ENCODE measurements around the gene TRIM34. TPM values are rescaled to one million over a fixed set of nuclear protein-coding genes. Genes with fewer than 3 reads are reported as not detected.

Gene TRIM34
- total RNA-seq, 4 donors from 2014 or later = 7.0 to 11.1 (median 7.6) TPM

DNA sequence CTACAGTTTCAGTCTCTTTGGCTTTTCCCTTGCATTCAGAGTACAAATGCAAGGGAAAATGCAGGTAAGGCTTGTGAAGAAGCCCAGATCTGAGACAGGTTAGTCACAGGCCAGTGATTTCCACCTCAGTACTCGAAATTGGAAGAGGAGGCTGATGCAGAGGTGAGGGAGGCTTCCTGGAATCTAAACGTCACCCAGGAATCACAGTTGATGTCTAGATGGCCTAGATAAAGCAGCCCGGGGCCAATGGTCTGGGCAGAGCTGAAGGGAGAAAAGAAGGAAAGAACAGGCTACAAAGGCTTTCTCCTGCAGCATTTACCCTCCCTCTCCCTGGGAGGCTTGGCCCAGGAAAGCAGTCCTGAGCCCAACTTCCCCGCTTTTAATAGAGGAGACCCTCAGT, 19.9 kb upstream of the TRIM34 start:
- Histone ChIP-seq H3K9me3 (no peaks in the 10 kb centered on the region), H3K27ac (no peak overlapping the region), H3K4me1 (peaks cover 0 to 9% of the 10 kb centered on the region in 2 donors), H3K27me3 (no peaks in the 10 kb centered on the region), H3K36me3 (no peaks in the 10 kb centered on the region), H3K4me3 (replicated peaks in 1 of 3) (no peak overlapping the region)
- intact Hi-C loops (cut with DNase I) = no loop called here
- no peak for DNase-seq
- TF ChIP-seq, protein P1, sequence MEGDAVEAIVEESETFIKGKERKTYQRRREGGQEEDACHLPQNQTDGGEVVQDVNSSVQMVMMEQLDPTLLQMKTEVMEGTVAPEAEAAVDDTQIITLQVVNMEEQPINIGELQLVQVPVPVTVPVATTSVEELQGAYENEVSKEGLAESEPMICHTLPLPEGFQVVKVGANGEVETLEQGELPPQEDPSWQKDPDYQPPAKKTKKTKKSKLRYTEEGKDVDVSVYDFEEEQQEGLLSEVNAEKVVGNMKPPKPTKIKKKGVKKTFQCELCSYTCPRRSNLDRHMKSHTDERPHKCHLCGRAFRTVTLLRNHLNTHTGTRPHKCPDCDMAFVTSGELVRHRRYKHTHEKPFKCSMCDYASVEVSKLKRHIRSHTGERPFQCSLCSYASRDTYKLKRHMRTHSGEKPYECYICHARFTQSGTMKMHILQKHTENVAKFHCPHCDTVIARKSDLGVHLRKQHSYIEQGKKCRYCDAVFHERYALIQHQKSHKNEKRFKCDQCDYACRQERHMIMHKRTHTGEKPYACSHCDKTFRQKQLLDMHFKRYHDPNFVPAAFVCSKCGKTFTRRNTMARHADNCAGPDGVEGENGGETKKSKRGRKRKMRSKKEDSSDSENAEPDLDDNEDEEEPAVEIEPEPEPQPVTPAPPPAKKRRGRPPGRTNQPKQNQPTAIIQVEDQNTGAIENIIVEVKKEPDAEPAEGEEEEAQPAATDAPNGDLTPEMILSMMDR (IDR thresholded peaks at IDR 0.05) = no peak
- no peak for TF ChIP-seq POLR2A (IDR thresholded peaks at IDR 0.05)
- 83 to 84% methylated on average over 4 of the region's 4 CpGs for WGBS, 2 donors

DNA sequence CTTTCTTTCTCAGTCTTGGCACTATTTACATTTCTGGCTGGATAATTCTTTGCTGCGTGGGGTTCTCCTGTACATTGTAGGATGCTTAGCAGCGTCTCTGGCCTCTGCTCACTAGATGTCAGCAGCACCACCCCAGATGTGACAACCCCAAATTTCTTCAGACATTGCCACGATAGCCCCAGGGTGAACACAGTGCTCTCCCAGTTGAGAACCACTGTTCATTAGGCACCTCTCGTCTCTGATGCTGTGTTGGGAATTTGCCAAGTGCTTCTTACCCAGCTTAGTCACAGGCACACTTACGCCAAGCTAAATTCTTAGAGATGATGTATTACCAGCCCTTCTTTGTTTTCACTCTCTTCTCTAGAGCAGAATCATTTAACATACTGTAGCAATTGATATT, 19.0 kb upstream of the TRIM34 start:
- Histone ChIP-seq H3K4me1 (no peaks in the 10 kb centered on the region), H3K27me3 (no peaks in the 10 kb centered on the region), H3K4me3 (replicated peaks in 1 of 3) (no peak overlapping the region), H3K9me3 (no peaks in the 10 kb centered on the region), H3K36me3 (no peaks in the 10 kb centered on the region), H3K27ac (no peak overlapping the region)
- intact Hi-C loops (cut with DNase I) = no loop called here
- TF ChIP-seq POLR2A (IDR thresholded peaks at IDR 0.05) = no peak
- TF ChIP-seq, protein P1 (IDR thresholded peaks at IDR 0.05) = no peak
- no peak for DNase-seq
- 80 to 83% methylated on average over 5 of the region's 5 CpGs for WGBS, 2 donors

GRCh38 chr11:5608808-5609207, 16.0 kb upstream of the TRIM34 start:
- H3K4me1 ChIP-seq = no peaks in the 10 kb centered on the region
- H3K27me3 ChIP-seq = no peaks in the 10 kb centered on the region
- H3K27ac ChIP-seq = no peak overlapping the region
- DNase-seq = no peak
- WGBS, 2 donors = 83 to 84% methylated on average over 6 of the region's 6 CpGs
- intact Hi-C loops (cut with DNase I) = no loop called here
- no peaks in the 10 kb centered on the region for H3K9me3 ChIP-seq
- TF ChIP-seq POLR2A (IDR thresholded peaks at IDR 0.05) = no peak
- TF ChIP-seq, protein P1 (IDR thresholded peaks at IDR 0.05) = no peak
- H3K4me3 ChIP-seq (replicated peaks in 1 of 3) = no peak overlapping the region
- no peaks in the 10 kb centered on the region for H3K36me3 ChIP-seq

DNA sequence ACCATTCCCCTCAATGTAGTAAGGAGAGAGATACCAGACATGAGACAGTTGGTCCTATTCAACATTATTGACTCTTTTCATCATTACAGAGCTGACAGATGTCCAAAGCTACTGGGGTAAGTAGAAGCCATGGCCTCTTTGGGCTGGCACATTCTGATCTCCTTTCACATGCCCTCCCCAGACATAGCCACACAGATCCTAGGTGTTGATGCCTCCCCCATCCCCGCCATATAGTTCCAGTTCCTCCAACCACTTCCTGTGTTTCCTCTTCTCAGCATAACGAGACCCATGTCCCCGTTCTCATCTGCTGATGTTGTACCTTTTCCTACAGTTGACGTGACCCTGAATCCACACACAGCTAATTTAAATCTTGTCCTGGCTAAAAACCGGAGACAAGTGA, 14.4 kb upstream of the TRIM34 start:
- Histone ChIP-seq H3K27ac (no peak overlapping the region), H3K4me1 (no peaks in the 10 kb centered on the region), H3K4me3 (replicated peaks in 1 of 3) (no peak overlapping the region), H3K27me3 (no peaks in the 10 kb centered on the region), H3K9me3 (no peaks in the 10 kb centered on the region), H3K36me3 (no peaks in the 10 kb centered on the region)
- DNase-seq = no peak
- 88 to 89% methylated on average over 5 of the region's 5 CpGs for WGBS, 2 donors
- intact Hi-C loops (cut with DNase I) = no loop called here
- TF ChIP-seq POLR2A (IDR thresholded peaks at IDR 0.05) = no peak
- TF ChIP-seq, protein P1 (IDR thresholded peaks at IDR 0.05) = no peak

GRCh38 chr11:5611627-5612026, 13.2 kb upstream of the TRIM34 start:
- TF ChIP-seq, protein P1 (IDR thresholded peaks at IDR 0.05) = no peak
- no peak for TF ChIP-seq POLR2A (IDR thresholded peaks at IDR 0.05)
- H3K4me3 ChIP-seq (replicated peaks in 1 of 3) = no peak overlapping the region
- no peak overlapping the region for H3K27ac ChIP-seq
- H3K27me3 ChIP-seq = no peaks in the 10 kb centered on the region
- H3K9me3 ChIP-seq = no peaks in the 10 kb centered on the region
- WGBS, 2 donors = 92 to 96% methylated on average over 11 of the region's 11 CpGs
- no peaks in the 10 kb centered on the region for H3K4me1 ChIP-seq
- intact Hi-C loops (cut with DNase I) = no loop called here
- DNase-seq = no peak
- H3K36me3 ChIP-seq = no peaks in the 10 kb centered on the region

Data from thyroid gland (tissue), 4 donors.